ENCODE results near the gene GSDME. TPM values are rescaled to one million over a fixed set of nuclear protein-coding genes. Genes with fewer than 3 reads are reported as not detected.

The GSDME gene
- total and polyA plus RNA-seq, 10 of the 15 experiments (the other 5 are each of a cell fraction or from before 2014, with no cell fraction given) = 23.7 to 245 (median 128) TPM

GRCh38 chr7:24718977-24719491 lies 38.2 kb downstream of the GSDME start (continued):
- TF ChIP-seq, protein P1, sequence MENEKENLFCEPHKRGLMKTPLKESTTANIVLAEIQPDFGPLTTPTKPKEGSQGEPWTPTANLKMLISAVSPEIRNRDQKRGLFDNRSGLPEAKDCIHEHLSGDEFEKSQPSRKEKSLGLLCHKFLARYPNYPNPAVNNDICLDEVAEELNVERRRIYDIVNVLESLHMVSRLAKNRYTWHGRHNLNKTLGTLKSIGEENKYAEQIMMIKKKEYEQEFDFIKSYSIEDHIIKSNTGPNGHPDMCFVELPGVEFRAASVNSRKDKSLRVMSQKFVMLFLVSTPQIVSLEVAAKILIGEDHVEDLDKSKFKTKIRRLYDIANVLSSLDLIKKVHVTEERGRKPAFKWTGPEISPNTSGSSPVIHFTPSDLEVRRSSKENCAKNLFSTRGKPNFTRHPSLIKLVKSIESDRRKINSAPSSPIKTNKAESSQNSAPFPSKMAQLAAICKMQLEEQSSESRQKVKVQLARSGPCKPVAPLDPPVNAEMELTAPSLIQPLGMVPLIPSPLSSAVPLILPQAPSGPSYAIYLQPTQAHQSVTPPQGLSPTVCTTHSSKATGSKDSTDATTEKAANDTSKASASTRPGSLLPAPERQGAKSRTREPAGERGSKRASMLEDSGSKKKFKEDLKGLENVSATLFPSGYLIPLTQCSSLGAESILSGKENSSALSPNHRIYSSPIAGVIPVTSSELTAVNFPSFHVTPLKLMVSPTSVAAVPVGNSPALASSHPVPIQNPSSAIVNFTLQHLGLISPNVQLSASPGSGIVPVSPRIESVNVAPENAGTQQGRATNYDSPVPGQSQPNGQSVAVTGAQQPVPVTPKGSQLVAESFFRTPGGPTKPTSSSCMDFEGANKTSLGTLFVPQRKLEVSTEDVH (IDR thresholded peaks at IDR 0.05; ENCODE audit: low read depth, partially characterized antibody) = no peak
- peak; percentile 81 to 85; a peak in 3 of 4 replicates for TF ChIP-seq IKZF2 (IDR thresholded peaks at IDR 0.05)
- no peak for TF ChIP-seq SUZ12 (IDR thresholded peaks at IDR 0.05; ENCODE audit: unreplicated experiment)
- no peak for TF ChIP-seq BRCA1 (IDR thresholded peaks at IDR 0.05; ENCODE audit: low read depth, low read length)
- no peak for TF ChIP-seq ZNF207 (IDR thresholded peaks at IDR 0.05; ENCODE audit: borderline replicate concordance)
- no peak for TF ChIP-seq KDM1A (IDR thresholded peaks at IDR 0.05; ENCODE audit: borderline replicate concordance)
- TF ChIP-seq FOS (IDR thresholded peaks at IDR 0.05; ENCODE audit: borderline replicate concordance, extremely low read depth, insufficient read length) = no peak
- no peak for TF ChIP-seq IRF3 (IDR thresholded peaks at IDR 0.05)
- no peak for TF ChIP-seq ZBED1 (IDR thresholded peaks at IDR 0.05; ENCODE audit: borderline replicate concordance)
- no peak; the same call in 1 of the 2 replicates for TF ChIP-seq TAF1 (IDR thresholded peaks at IDR 0.05; ENCODE audit: borderline replicate concordance, low read depth, low read length)
